ENCODE measurements around the gene TSPOAP1.

DNA sequence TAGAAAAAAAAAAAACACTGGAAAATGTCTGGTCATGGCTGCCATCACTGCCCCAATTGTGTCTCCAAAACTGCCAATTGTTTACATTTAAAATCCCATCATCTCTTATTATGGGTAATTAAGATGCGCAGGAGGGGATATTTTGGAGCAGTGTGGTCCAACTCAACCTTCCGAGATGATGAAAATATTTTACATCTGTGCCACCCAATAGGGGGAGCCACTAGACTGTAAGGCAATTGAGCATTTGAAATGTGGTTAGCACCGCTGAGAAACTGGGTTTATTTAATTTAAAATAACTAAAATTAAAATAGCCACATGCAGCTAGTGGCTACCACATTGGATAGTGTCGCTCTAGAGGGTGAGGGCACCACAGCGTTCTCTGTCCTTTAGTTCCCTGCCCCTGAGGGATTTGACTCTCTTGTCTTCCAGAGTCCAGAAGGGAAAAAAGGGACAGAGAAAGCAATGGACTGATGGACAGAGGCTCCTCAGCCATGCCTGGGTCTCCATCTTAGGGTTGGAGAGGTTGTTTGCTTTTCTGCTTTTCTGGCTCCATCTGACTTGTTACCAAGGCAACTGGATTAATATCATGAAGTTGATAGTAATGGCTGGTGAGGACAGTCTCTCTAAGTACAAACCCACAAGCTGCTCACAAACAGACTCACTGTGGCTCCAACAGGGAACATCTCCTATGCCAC is 51.3 kb downstream of the TSPOAP1 start:
- TF ChIP-seq POLR2AphosphoS5 (IDR thresholded peaks at IDR 0.05; ENCODE audit: low read length) (no peak), NFYA (IDR thresholded peaks at IDR 0.05; ENCODE audit: borderline replicate concordance, low read depth, low read length) (no peak), MYC (IDR thresholded peaks at IDR 0.05; ENCODE audit: insufficient read depth, insufficient read length, insufficient replicate concordance, low read length, severe bottlenecking) (no peak)

All from GM12878 (cell line).